Kasumi-1 (cell line): ENCODE data around the gene UNC5A.

ENCODE experiments used
- DNase-seq, 2 experiments: peaks; one replicate each; lab custom pipeline; 2025; lab: John Stamatoyannopoulos, UW

UNC5A gene

GRCh38 chr5:176879663-176880361 lies 69.5 kb downstream of the UNC5A start:
- no peak for DNase-seq

GRCh38 chr5:176880366-176881020 lies 70.1 kb downstream of the UNC5A start:
- no peak for DNase-seq

DNA sequence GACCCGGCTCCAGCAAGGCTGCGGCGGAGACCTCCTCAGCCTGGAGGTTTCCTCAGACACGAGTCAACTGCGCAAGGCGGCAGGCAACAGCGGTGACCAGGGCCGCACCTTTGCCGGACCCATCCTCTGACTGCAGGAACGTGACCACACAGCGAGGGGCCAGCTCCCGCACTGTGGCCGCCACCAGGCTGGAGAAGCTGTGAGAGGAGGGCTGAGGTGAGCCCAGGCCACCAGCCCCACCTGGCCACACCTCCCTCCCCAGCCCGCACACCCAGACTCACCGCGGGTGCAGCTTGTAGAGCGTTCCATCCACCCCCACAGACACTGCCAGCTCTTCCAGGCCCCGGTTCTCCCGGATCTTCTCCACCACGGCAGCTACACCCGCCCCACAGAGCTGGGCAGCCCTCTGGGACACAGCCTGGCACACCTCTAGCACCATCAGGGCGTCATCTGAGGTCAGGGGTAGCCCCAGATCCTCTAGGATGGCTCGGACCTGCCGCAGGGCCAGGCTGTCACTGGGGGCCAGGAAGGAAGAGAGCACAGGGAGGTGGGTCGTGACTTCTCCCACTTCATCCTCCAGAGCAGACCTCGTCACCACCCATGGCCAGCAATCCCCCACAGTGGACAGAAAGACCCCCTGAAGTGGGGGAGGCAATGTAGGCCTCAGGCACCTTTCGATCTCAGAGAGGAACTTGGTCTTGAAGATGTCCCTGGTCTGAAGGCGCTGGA lies 70.8 kb downstream of the UNC5A start:
- no peak for DNase-seq

- DNase-seq, result no peak
Measured at GRCh38 chr5:176881816-176882566, 71.6 kb downstream of the UNC5A start.

GRCh38 chr5:176882567-176882903 lies 72.2 kb downstream of the UNC5A start:
- no peak for DNase-seq

DNA sequence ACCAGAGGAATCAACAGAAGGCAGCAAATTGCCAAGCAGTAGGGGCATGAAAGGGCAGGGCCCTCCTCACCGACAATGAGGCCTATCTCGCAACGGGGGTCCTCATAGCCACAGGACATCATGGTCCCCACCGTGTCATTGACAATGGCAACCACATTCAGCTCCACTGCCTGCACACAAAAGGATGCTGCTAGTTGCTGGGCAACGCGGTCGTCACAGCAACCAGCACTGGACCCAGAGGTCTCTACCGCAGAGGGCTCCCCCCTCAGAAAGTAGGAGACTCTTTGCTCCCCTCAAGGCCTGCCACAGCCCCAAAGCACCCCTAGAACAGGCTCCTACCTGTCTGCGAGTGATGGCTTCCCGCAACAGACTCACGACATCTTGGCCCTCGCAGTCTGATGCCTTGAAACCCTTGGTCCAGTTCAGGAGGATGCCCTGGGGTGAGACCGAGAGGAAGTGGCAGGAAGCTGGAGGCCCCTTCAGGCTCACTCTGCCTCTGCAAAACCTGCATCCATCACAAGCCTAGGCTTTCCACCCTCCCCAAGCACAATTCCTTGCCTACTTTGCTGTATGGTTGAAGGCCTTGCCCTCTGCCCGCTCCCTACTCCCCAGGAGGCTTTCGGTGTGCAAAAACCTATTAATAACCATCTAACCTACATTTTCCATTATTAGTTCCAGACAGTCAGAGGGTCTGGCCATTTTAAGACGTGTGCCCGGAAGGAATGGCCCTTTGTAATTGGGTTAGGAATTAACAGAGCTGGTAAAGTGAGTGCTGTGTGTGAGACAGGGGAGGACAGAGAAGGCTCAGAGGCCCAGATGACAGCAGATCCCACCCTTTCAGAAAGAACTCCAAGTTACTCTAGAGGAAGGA lies 73.6 kb downstream of the UNC5A start:
- no peak for DNase-seq

GRCh38 chr5:176884571-176884890 lies 74.2 kb downstream of the UNC5A start:
- DNase-seq, result no peak

DNA sequence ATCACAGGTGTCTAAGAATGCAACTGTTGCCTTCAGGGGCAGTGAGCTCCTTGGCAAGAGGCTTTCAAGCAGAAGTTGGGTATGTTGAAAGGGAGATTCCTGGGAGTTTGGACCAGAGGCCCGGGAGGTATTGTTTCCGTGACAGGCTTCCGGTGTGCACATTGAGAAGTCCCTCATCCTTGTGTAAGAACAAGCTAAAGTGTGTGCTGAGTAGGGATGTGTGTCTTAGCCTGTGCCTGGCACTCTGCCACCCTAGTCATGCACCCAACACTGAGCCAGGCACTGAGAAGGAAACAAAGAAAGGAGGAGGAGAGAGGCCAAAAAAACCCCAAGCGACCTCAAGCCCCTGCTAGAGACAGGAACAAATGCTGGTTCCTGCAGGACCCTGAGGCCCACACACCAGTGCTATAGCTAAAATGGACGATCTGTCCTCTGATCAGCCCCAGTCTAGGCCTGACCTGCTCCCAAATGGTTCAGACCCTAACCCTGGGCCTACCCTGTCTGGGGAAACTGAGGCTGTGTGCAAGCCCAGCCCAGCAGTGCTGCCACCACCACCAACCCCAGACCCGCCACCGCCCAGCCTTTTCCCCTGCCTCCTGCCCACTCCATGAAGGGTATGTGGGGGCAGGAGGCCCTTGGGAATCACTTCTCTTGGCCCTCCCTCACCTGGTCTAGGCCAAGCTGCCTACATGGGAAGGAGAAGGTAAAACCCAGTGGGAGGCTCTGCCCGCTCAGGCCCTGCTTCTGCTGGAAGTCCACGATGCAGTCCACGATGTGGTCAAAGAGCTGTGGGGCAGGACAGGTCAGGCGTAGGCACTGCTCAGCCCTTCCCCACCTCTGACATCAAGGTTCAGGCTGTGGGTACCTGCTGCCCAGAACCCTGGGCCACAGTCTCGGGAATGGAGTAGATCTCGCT lies 76.2 kb downstream of the UNC5A start:
- peak; percentile 55 to 59 for DNase-seq

DNA sequence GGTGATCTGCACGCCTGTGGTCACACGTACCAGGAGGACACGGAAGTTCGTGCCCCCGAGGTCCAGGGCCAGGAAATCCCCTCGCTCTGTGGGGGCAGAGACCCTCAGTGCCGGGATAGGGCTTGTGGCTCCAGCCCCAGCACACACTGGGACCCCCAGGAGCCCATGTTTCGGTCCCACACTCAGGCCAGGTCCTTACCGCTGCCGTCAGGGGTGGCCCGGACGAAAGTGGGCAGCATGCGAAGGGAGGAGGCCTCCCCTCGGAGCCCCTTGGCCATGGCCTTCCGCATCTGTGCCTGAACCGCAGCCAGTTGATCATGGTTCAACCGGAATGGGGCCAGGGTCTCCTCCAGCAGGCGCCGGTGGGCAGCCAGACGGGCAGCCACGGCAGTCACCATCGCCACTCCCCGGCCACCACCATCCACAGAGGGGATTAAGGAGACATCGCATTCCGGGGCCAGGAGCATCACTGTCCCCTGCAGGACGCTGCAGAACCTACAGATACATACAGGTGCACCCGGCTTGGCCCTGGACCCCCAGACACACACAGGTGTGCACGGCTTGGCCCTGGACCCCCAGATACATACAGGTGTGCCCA lies 77.0 kb downstream of the UNC5A start:
- no peak for DNase-seq

- no peak for DNase-seq
Measured at GRCh38 chr5:176888016-176888864, 77.9 kb downstream of the UNC5A start.

DNA sequence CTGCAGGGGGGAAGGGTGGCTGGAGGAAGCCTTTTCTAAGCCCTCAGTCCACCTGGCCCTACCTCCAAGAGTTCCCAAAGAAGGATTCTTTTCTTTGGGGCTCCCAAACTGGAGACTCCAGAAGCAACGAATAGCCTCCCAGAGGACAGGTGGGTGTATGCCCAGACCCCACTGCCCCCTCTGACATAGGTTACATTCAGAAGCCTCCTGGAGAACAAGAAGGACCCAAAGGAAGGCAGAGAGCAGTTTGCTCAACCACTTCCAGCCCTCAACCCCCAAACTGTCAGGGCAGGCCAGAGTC lies 78.5 kb downstream of the UNC5A start:
- no peak for DNase-seq

DNA sequence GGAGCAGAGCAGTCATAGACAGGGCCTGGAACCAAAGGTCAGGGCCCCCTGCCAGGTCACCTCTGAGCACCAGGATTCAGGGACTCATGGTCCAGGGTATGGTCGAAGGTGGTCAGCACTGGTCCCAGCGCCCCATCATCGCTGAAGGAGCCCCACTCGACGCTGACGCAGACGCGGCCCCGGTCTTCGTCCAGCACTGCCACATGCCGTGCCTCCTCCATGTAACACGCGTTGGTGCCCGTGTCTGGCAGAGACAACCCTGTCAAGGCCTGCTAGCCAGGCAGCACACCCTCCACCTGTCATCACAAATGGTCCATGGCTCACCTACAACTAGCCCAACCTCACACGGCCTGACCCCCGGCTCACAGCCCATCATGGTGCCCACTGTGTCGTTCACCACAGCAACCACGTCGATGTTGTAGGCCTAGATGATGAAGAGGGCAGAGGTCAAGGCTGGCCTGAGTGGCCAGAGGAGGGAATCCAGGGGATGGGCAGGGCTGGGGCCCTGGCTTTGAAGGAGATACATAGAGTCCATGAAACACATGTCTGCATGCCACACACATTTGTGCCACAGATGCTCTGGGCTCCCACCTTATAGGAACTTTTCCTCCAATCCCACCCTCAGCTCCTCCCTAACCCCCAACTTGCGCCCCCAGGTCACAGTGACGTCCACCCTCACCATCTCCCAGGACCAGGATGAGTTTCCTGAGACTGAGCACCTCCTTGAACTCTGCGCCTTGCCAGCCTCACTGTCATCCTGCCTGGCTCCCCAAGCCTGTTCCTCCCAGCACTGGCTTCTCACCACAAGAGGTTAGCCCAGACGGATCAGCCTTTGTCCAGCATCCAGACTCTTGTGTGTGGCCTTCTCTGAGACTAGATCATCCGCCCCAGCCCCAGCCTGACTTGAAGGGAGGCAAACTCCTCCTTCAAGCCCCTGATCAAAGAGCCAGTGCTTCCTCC lies 79.2 kb downstream of the UNC5A start:
- no peak for DNase-seq

DNA sequence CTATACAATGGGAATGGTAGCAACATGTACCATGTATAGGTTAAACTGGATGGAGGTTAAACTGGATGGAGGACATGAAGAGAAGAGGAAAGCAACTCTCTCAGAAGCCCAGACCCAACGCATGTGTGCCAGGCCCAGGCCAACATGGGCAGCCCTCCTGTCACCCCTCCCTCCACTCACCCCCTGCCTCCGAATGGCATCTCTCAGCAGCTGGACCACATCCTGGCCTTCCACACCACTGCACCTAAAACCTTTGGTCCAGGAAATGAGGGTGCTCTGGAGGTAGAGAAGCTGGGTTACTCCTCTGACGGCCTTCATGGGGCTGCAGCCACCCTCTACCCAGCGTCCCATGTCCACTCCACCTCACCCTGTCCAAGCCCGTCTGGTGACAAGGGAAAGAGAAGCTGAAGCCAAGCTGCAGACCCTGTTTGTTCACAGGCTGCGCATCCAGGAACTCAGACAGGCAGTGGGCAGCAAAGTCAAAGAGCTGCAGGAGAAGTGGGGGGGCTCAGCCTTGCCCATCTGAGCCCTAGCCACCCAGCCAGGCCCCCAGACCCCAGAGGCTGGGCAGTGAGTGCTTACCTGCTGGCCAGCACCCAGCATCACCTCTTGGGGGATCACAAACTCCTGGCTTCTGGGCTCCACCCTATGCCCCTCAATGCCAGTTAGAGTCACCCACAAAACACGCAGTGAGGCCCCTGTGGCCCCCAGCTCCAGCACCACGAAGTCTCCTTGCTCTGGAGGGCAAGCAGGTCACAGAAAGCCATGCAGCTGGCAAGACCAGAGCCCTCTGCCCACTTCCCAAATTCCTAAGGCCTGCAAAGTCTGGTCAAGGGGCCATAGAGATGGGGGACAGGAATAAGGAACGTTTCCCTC lies 80.3 kb downstream of the UNC5A start:
- DNase-seq, result no peak

GRCh38 chr5:176891331-176891958 lies 81.1 kb downstream of the UNC5A start:
- DNase-seq, result no peak

- DNase-seq, result no peak
Measured at GRCh38 chr5:176892663-176893062, 82.3 kb downstream of the UNC5A start.

DNA sequence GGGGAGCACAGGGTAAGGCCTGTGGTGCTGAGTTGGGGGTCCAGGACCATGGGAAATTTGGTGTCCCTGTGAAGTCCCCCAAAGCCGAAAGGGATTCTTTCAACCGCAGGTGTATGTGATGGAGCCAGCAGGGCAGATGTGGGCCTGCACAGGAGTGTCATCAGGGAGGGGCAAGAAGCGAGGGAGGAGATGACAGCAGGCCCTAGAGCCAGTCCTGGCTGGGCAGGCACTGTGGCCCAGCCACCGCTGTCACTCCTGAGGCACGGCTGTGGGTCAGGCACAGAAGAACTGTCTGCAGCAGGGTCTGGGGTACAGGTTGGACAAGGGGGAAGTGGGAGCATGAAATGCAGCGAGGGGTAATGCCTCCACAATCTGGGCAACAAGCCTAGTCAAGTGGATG lies 83.9 kb downstream of the UNC5A start:
- DNase-seq, result no peak

- peak in 1 of 2 experiments; percentile 6 for DNase-seq
Measured at GRCh38 chr5:176895831-176896230, 85.5 kb downstream of the UNC5A start.
